Heart left ventricle (tissue), 13 donors: ENCODE measurements around the gene NLRC3.

Experiments
- POLR2A ChIP-seq, 2 donors: fragments of 450-650 bp; IDR thresholded peaks; one replicate each; pipeline ENCODE4 v1.6.1; 2017; ENCODE audit warnings: antibody characterized with exemption in 2 of 2, mild to moderate bottlenecking in 2 of 2, moderate library complexity in 2 of 2
- TF ChIP-seq, protein P1 (sequence below), 12 donors: fragments of 200-600 bp; sonication (generic) in 4 of 12; IDR thresholded peaks; one replicate each; pipeline versions ENCODE4 v1.5.0 to v1.8.0; 2018 to 2022; ENCODE audit warnings: antibody characterized with exemption in 12 of 12, mild to moderate bottlenecking in 5 of 12
- donor health status: ischemic (EF 13 %, LVEDD 7.1; RV severe dilation, severe dysfunction).
- donor health status: DM: no; HTN: yes; CAD: no.
- donor health status: DM: no; HTN: no; CAD: no.
- donor health status: ischemic (EF 25% LVEDD 6.9; RV normal size, moderate dysfunction).
- donor health status: ischemic (EF 25% LVEDD 5.7; RV mildly dilated, moderate dysfunction).
- donor health status: ischemic (EF 35%, LVEDD 5.7; RV mildly dilated, moderate dysfunction).
- donor health status: nonischemic (EF 11% LVEDD 7.7; RV severe dilation, severe dysfunction).
- donor health status: DM: yes; HTN: yes; CAD: no.
- donor health status: PGD.
- donor health status: ischemic (EF 29% LVEDD 5.4; RV normal size, mild dysfunction).
- donor health status: nonischemic (EF 23%, LVEDD 6.1; RV moderate dilation, normal function).

DNA sequence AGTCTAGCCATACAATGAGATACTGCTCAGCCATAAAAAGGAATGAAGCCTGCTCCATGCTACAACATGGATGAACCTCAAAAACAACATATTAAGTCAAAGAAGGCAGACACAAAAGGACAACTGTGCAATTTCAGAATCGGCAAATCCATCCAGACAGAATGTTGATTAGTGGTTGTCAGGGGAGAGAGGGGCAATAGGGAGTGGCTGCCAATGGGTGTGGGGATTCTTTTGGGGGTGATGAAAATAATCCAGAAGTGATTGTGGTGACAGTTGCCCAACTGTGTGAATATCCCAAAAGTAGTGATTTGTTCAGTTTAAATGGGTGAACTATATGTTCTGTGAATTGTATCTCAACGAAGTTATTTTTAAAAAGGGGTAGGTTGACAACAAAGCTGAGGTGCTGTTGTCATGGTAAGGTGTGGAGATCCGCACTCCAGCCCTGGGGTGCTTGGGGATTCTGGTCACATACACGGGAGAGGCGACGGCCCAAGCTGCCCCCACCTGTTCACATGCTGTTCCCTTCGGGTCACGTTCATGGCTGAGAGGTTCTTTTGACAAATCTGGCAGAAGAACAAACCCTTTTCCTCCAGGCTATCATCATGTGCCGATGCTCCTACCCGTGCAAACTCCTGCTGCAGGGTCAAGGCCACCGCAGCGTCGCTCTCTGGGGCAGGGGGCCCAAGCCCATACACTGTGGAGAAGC is 24.6 kb upstream of the NLRC3 start:
- TF ChIP-seq, protein P1, sequence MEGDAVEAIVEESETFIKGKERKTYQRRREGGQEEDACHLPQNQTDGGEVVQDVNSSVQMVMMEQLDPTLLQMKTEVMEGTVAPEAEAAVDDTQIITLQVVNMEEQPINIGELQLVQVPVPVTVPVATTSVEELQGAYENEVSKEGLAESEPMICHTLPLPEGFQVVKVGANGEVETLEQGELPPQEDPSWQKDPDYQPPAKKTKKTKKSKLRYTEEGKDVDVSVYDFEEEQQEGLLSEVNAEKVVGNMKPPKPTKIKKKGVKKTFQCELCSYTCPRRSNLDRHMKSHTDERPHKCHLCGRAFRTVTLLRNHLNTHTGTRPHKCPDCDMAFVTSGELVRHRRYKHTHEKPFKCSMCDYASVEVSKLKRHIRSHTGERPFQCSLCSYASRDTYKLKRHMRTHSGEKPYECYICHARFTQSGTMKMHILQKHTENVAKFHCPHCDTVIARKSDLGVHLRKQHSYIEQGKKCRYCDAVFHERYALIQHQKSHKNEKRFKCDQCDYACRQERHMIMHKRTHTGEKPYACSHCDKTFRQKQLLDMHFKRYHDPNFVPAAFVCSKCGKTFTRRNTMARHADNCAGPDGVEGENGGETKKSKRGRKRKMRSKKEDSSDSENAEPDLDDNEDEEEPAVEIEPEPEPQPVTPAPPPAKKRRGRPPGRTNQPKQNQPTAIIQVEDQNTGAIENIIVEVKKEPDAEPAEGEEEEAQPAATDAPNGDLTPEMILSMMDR (IDR thresholded peaks at IDR 0.05): no peak
- no peak for TF ChIP-seq POLR2A (IDR thresholded peaks at IDR 0.05)
